Measurements from ENCODE around the gene PSMD3. TPM values are rescaled to one million over a fixed set of nuclear protein-coding genes. Genes with fewer than 3 reads are reported as not detected.

Gene PSMD3
- total RNA-seq, 1 donor from 2014 or later, result 95.8 TPM

GRCh38 chr17:39960524-39961041 lies 20.0 kb upstream of the PSMD3 start:
- DNase-seq (ENCODE audit: low read depth in 2 of 2), result no peak

GRCh38 chr17:39962642-39963220 lies 17.9 kb upstream of the PSMD3 start, which contains the start of gene GSDMA:
Gene GSDMA (plus strand): TSS chr17:39963004. CDS start chr17:39965688, 2,684 bp downstream.
- DNase-seq (ENCODE audit: low read depth in 2 of 2), result no peak

- peak in 1 of 2 donors; percentile 23 for DNase-seq (ENCODE audit: low read depth in 2 of 2)
These were observed 16.8 kb upstream of the PSMD3 start for GRCh38 chr17:39963829-39964228.

GRCh38 chr17:39965017-39965699 lies 15.4 kb upstream of the PSMD3 start:
- DNase-seq (ENCODE audit: low read depth in 2 of 2), result no peak

GRCh38 chr17:39966771-39967170 lies 13.8 kb upstream of the PSMD3 start:
- no peak for DNase-seq (ENCODE audit: low read depth in 2 of 2)

GRCh38 chr17:39968761-39969160 lies 11.8 kb upstream of the PSMD3 start:
- DNase-seq (ENCODE audit: low read depth in 2 of 2), result no peak

- no peak for DNase-seq (ENCODE audit: low read depth in 2 of 2)
These were observed 11.2 kb upstream of the PSMD3 start for GRCh38 chr17:39969375-39969774.

GRCh38 chr17:39970157-39970692 lies 10.4 kb upstream of the PSMD3 start:
- DNase-seq (ENCODE audit: low read depth in 2 of 2), result no peak

- no peak for DNase-seq (ENCODE audit: low read depth in 2 of 2)
These were observed 9.5 kb upstream of the PSMD3 start for GRCh38 chr17:39971076-39971603.

- no peak for DNase-seq (ENCODE audit: low read depth in 2 of 2)
These were observed 8.3 kb upstream of the PSMD3 start for GRCh38 chr17:39972271-39972670.

- DNase-seq (ENCODE audit: low read depth in 2 of 2), result no peak
These were observed 7.1 kb upstream of the PSMD3 start for GRCh38 chr17:39973496-39973895.

GRCh38 chr17:39974433-39974832 lies 6.2 kb upstream of the PSMD3 start:
- no peak for DNase-seq (ENCODE audit: low read depth in 2 of 2)

GRCh38 chr17:39975801-39976200 lies 4.8 kb upstream of the PSMD3 start:
- no peak for DNase-seq (ENCODE audit: low read depth in 2 of 2)

- no peak for DNase-seq (ENCODE audit: low read depth in 2 of 2)
These were observed 1.5 kb upstream of the PSMD3 start for GRCh38 chr17:39979016-39979670.

GRCh38 chr17:39979893-39980350 lies 685 bp upstream of the PSMD3 start:
- no peak for DNase-seq (ENCODE audit: low read depth in 2 of 2)

- DNase-seq (ENCODE audit: low read depth in 2 of 2), result peak in 1 of 2 donors; percentile 12
These were observed 667 bp downstream of the PSMD3 start for GRCh38 chr17:39981207-39981741.

- no peak for DNase-seq (ENCODE audit: low read depth in 2 of 2)
These were observed 1.3 kb downstream of the PSMD3 start for GRCh38 chr17:39981766-39982375.

GRCh38 chr17:39988206-39988810 lies 7.7 kb downstream of the PSMD3 start:
- DNase-seq (ENCODE audit: low read depth in 2 of 2), result peak in 1 of 2 donors; percentile 17

- no peak for DNase-seq (ENCODE audit: low read depth in 2 of 2)
These were observed 13.8 kb downstream of the PSMD3 start for GRCh38 chr17:39994448-39994847.

GRCh38 chr17:39995438-39995837 lies 14.8 kb downstream of the PSMD3 start:
- no peak for DNase-seq (ENCODE audit: low read depth in 2 of 2)

- DNase-seq (ENCODE audit: low read depth in 2 of 2), result no peak
These were observed 15.6 kb downstream of the PSMD3 start for GRCh38 chr17:39996162-39996561.
